22Rv1 (cell line): ENCODE measurements around the gene MFAP2.

ENCODE experiments used
- ZFX ChIP-seq: fragments of 450-650 bp; IDR thresholded peaks from 2 replicates; pipeline ENCODE4 v1.6.1; 2017; ENCODE audit warnings: antibody characterized with exemption, borderline replicate concordance
- TF ChIP-seq, protein P1 (sequence below): fragments of 450-650 bp; IDR thresholded peaks from 2 replicates; pipeline ENCODE4 v1.5.1; 2017; ENCODE audit warnings: mild to moderate bottlenecking

DNA sequence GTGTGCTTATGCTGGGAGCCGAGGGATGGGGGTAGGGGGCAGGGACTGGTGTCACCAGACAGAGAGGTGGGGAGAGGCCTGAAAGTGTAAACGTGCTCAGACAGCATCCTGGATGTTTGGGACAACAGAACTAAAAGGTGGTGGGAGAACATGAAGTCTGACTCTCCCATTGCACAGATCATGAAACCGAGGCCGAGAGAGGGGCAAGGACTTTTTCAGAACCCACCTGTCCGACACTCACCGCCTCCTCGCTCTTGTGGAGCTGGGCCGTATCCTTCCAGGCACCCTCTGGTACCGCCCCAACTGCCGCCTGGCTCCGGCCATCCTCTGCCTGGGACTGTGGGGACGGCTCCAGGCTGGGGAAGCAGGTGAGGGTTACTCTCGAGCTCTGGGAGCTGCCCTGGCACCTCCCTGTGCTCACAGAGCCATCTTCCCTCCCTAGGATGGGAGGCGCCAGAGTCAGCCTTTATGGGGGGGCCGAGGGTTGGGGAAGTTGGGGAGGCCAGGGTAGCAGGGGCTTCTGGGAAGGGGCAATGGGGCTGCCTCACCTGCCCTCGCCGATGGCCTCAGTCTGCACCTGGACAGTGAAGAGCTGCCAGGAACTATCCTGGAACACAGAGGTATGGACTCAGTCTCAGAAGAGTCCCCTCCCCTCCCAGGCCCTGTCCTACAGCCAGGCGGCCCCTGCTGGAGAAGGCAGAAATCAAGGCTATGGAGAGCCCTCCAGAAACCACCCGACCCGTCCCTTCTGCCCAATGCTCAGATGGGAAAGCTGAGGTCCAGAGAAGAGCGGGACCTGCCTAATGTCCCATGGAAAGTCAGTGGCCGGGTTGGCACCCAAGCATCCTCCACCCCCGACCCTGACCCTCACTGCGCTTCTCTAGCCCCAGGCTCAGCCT is 24.3 kb upstream of the MFAP2 start:
- TF ChIP-seq ZFX, result no peak
- TF ChIP-seq, protein P1, sequence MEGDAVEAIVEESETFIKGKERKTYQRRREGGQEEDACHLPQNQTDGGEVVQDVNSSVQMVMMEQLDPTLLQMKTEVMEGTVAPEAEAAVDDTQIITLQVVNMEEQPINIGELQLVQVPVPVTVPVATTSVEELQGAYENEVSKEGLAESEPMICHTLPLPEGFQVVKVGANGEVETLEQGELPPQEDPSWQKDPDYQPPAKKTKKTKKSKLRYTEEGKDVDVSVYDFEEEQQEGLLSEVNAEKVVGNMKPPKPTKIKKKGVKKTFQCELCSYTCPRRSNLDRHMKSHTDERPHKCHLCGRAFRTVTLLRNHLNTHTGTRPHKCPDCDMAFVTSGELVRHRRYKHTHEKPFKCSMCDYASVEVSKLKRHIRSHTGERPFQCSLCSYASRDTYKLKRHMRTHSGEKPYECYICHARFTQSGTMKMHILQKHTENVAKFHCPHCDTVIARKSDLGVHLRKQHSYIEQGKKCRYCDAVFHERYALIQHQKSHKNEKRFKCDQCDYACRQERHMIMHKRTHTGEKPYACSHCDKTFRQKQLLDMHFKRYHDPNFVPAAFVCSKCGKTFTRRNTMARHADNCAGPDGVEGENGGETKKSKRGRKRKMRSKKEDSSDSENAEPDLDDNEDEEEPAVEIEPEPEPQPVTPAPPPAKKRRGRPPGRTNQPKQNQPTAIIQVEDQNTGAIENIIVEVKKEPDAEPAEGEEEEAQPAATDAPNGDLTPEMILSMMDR, result no peak
